Endothelial cell of umbilical vein (primary cell): ENCODE results near the gene ALKBH8. TPM values are rescaled to one million over a fixed set of nuclear protein-coding genes. Genes with fewer than 3 reads are reported as not detected.

ENCODE experiments used
- BruUV-seq: library from RNA; stranded (reverse); fragments of 400-500 nt; replicated peaks from 2 replicates; lab custom pipeline; 2021; lab: Mats Ljungman, UMichigan
- CTCF ChIA-PET: fragments of 300-600, 350-600 bp; sonication (Branson Sonifier 250); formaldehyde crosslinking; loops from one replicate; lab custom pipeline; 2021; ENCODE audit warnings: antibody characterized with exemption, inconsistent platforms; lab: Charles Lee
- POLR2A ChIA-PET: fragments of 300-600, 350-600 bp; sonication (Branson Sonifier 250); formaldehyde crosslinking; loops from one replicate; lab custom pipeline; 2021; ENCODE audit warnings: antibody characterized with exemption, inconsistent platforms; lab: Charles Lee
- DNase-seq: peaks from one replicate; pipeline ENCODE4 v3.0.0-alpha.2; 2011; ENCODE audit warnings: low read depth, low spot score
- FAIRE-seq: peaks from 2 replicates; lab custom pipeline; 2011; peaks lifted over from hg19 to GRCh38; lab: Jason Lieb, UNC
- H2AFZ ChIP-seq: 2 replicates; pipeline ENCODE4 v1.6.0; 2012; ENCODE audit warnings: low read depth, low read length, control low read depth, inconsistent platforms
- H3K27ac ChIP-seq: 2 replicates; pipeline ENCODE4 v1.5.1; 2011; ENCODE audit warnings: low read depth, mild to moderate bottlenecking, control low read depth, low read length, moderate library complexity; ENCODE audit not compliant: insufficient read depth
- H3K27me3 ChIP-seq, 2 experiments: 2 replicates each; pipeline versions ENCODE4 v1.6.0 to v1.6.1; 2011; ENCODE audit warnings: low read length in 2 of 2, mixed read lengths in 1 of 2; ENCODE audit not compliant: control insufficient read depth in 2 of 2, insufficient read depth in 2 of 2
- H3K36me3 ChIP-seq, 2 experiments: 2 replicates in 1 of 2; 3 replicates in 1 of 2; pipeline ENCODE4 v1.5.1; 2011; ENCODE audit warnings: low read length in 2 of 2, mild to moderate bottlenecking in 1 of 2, moderate library complexity in 1 of 2; ENCODE audit not compliant: control insufficient read depth in 2 of 2, insufficient read depth in 2 of 2; ENCODE audit errors: extremely low read depth in 1 of 2
- H3K4me1 ChIP-seq: 3 replicates; pipeline ENCODE4 v1.5.1; 2011; ENCODE audit warnings: mild to moderate bottlenecking, low read length; ENCODE audit not compliant: control insufficient read depth, insufficient read depth; ENCODE audit errors: extremely low read depth
- H3K4me2 ChIP-seq: 2 replicates; pipeline ENCODE4 v1.6.1; 2011; ENCODE audit warnings: low read length, control low read depth, mixed read lengths; ENCODE audit not compliant: insufficient read depth
- H3K4me3 ChIP-seq, 3 experiments: fragments of 200-600 bp in 1 of 3; sonication (generic), shearing (Covaris generic) in 1 of 3; replicated peaks in 1 of 3; 2 replicates each; pipeline ENCODE4 v1.5.1; 2011 to 2016; ENCODE audit warnings: control low read depth in 3 of 3, low read length in 3 of 3, mild to moderate bottlenecking in 2 of 3, inconsistent platforms in 1 of 3, low read depth in 1 of 3, moderate library complexity in 1 of 3; ENCODE audit not compliant: insufficient read depth in 1 of 3
- H3K79me2 ChIP-seq: 2 replicates; pipeline ENCODE4 v1.6.0; 2012; ENCODE audit warnings: low read length, inconsistent platforms; ENCODE audit not compliant: control insufficient read depth, insufficient read depth
- H3K9ac ChIP-seq: replicated peaks from 2 replicates; pipeline ENCODE3; 2011; ENCODE audit warnings: low read length, control low read depth; ENCODE audit not compliant: insufficient read depth; ENCODE audit errors: extremely low read depth
- H3K9me1 ChIP-seq: replicated peaks from 3 replicates; pipeline ENCODE4 v1.6.0; 2011; ENCODE audit warnings: mild to moderate bottlenecking, low read length; ENCODE audit not compliant: control insufficient read depth, insufficient read depth; ENCODE audit errors: extremely low read depth
- H3K9me3 ChIP-seq: replicated peaks from 2 replicates; pipeline ENCODE4 v1.5.1; 2012; ENCODE audit warnings: low read length, inconsistent platforms; ENCODE audit not compliant: control insufficient read depth, insufficient read depth
- H4K20me1 ChIP-seq: replicated peaks from 2 replicates; pipeline ENCODE3; 2011; ENCODE audit warnings: mild to moderate bottlenecking, low read length; ENCODE audit not compliant: control insufficient read depth, insufficient read depth; ENCODE audit errors: extremely low read depth
- CTCF ChIP-seq, 2 donors: IDR thresholded peaks; 1 replicate in 1 of 2; 2 replicates in 1 of 2; pipeline ENCODE4 v1.5.1; 2011; ENCODE audit warnings: low read length in 2 of 2, mild to moderate bottlenecking in 2 of 2, moderate library complexity in 2 of 2, control low read depth in 1 of 2, inconsistent platforms in 1 of 2, low read depth in 1 of 2; ENCODE audit not compliant: insufficient read depth in 1 of 2; ENCODE audit errors: extremely low read depth in 1 of 2
- FOS ChIP-seq: IDR thresholded peaks from 2 replicates; pipeline ENCODE4 v1.6.1; 2011; ENCODE audit warnings: mild to moderate bottlenecking, low read length, moderate library complexity, borderline replicate concordance; ENCODE audit not compliant: insufficient read depth
- GATA2 ChIP-seq: IDR thresholded peaks from 2 replicates; pipeline ENCODE4 v1.7.0; 2011; ENCODE audit warnings: low read depth, mild to moderate bottlenecking, moderate library complexity, mixed read lengths, low read length; ENCODE audit not compliant: insufficient read length, insufficient read depth
- JUN ChIP-seq: IDR thresholded peaks from 2 replicates; pipeline ENCODE4 v1.6.1; 2011; ENCODE audit warnings: borderline replicate concordance, low read depth; ENCODE audit not compliant: insufficient read length, insufficient read depth
- MAX ChIP-seq: IDR thresholded peaks from 2 replicates; pipeline ENCODE4 v1.6.1; 2011; ENCODE audit not compliant: insufficient read depth, insufficient read length
- MYC ChIP-seq: IDR thresholded peaks from one replicate; pipeline ENCODE4 v1.6.1; 2011; ENCODE audit warnings: mild to moderate bottlenecking, low read depth, low read length
- POLR2A ChIP-seq: IDR thresholded peaks from 2 replicates; pipeline ENCODE4 v1.6.1; 2012; ENCODE audit warnings: low read depth, mild to moderate bottlenecking, control low read depth, low read length
- POLR2AphosphoS5 ChIP-seq: IDR thresholded peaks from 2 replicates; pipeline ENCODE4 v1.6.1; 2012; ENCODE audit warnings: low read depth, mild to moderate bottlenecking, control low read depth, low read length, moderate library complexity; ENCODE audit not compliant: insufficient read depth
- dilution Hi-C: fragments of 300-500 bp; cut with MboI; formaldehyde crosslinking; loops from one replicate; pipeline ENCODE4 v1.15.0; 2019; ENCODE audit warnings: low sequenced_read_pairs; ENCODE audit not compliant: extremely low pct_ligation_motif_present
- intact Hi-C: fragments of 100-400 bp; cut with micrococcal nuclease; formaldehyde crosslinking; loops from one replicate; pipeline ENCODE4 v1.10.0; 2022
- polyA plus RNA-seq, 4 experiments: library from polyadenylated mRNA; depleted of rRNA in 3 of 4; stranded (reverse) in 3 of 4; unstranded in 1 of 4; fragments of >200 nt; gene quantifications; 2 replicates each; pipeline versions ENCODE4 v1.2.1 to v1.2.3, GENCODE V29; 2011 to 2012; ENCODE audit warnings: missing spikeins in 1 of 4
- total RNA-seq: library from RNA; stranded (reverse); gene quantifications from 2 replicates; pipeline ENCODE4 v1.2.3, GENCODE V29; 2021

ALKBH8 gene
- total and polyA plus RNA-seq, 2 donors (not counting 3 experiments of a cell fraction or from before 2014, with no cell fraction given) = 2.6 to 10.2 TPM

- dilution Hi-C loops = no loop called here
- DNase-seq (peak; percentile 78), FAIRE-seq (peak; percentile 44)
- Histone ChIP-seq H3K4me3 (no peak overlapping the region), H3K9me1 (no peaks in the 10 kb centered on the region), H3K27ac (no peak overlapping the region), H3K9me3 (no peaks in the 10 kb centered on the region), H3K36me3 (no peaks in the 10 kb centered on the region), H3K9ac (no peak overlapping the region), H3K4me1 (no peaks in the 10 kb centered on the region), H3K4me2 (no peak overlapping the region), H2AFZ (no peak overlapping the region), H4K20me1 (no peaks in the 10 kb centered on the region), H3K79me2 (no peaks in the 10 kb centered on the region), H3K27me3 (peaks cover 0 to 3% of the 10 kb centered on the region in 2 experiments)
- ChIA-PET CTCF (no interaction called here), POLR2A (no interaction called here)
- intact Hi-C loops = no loop called here
- no TSS peak for BruUV-seq
- no peak for TF ChIP-seq CTCF (IDR thresholded peaks at IDR 0.05; ENCODE audit: extremely low read depth in 1 of 2, insufficient read depth in 1 of 2, low read depth in 1 of 2, low read length in 2 of 2)
- no peak for TF ChIP-seq JUN
- TF ChIP-seq FOS = no peak
- no peak for TF ChIP-seq GATA2
- no peak for TF ChIP-seq MYC
- TF ChIP-seq POLR2A = no peak
- no peak for TF ChIP-seq MAX
- TF ChIP-seq POLR2AphosphoS5 = no peak
Observed at GRCh38 chr11:107496011-107496410, 69.5 kb downstream of the ALKBH8 start.
